Measurements from ENCODE around the gene FZD7.

Gene FZD7

GRCh38 chr2:202069170-202070067 lies 35.8 kb downstream of the FZD7 start:
- peak; percentile 31 for DNase-seq

GRCh38 chr2:202071107-202071506 lies 37.5 kb downstream of the FZD7 start:
- DNase-seq = no peak

- no peak for DNase-seq
Observed at GRCh38 chr2:202072226-202072625, 38.6 kb downstream of the FZD7 start.

GRCh38 chr2:202072737-202073401 lies 39.2 kb downstream of the FZD7 start, which contains the start of gene KIAA2012:
TSS of gene KIAA2012 (plus strand) at chr2:202073255. CDS start at chr2:202073628, 373 bp downstream.
- peak; percentile 49 for DNase-seq

GRCh38 chr2:202074324-202074723 lies 40.7 kb downstream of the FZD7 start:
- no peak for DNase-seq

- DNase-seq = no peak
Observed at GRCh38 chr2:202079310-202079709, 45.7 kb downstream of the FZD7 start.

GRCh38 chr2:202084265-202084664 lies 50.6 kb downstream of the FZD7 start:
- no peak for DNase-seq
